Thyroid gland (tissue), 4 donors: ENCODE data around the gene USP15. TPM values are rescaled to one million over a fixed set of nuclear protein-coding genes. Genes with fewer than 3 reads are reported as not detected.

Source experiments
- DNase-seq, 2 donors: peaks; one replicate each; pipeline ENCODE4 v3.0.0-alpha.2; 2019
- H3K27ac ChIP-seq, 3 donors: fragments of 200-600 bp; sonication (generic); 1 replicate in 2 of 3; 2 replicates in 1 of 3; pipeline ENCODE4 v1.5.1; 2016 to 2019; ENCODE audit warnings: mild to moderate bottlenecking in 1 of 3, moderate library complexity in 1 of 3
- H3K27me3 ChIP-seq: fragments of 200-600 bp; sonication (generic); one replicate; pipeline ENCODE4 v1.5.1; 2019
- H3K36me3 ChIP-seq, 2 donors: fragments of 200-600 bp; sonication (generic); one replicate each; pipeline ENCODE4 v1.5.1; 2016 to 2019
- H3K4me1 ChIP-seq, 2 donors: fragments of 200-600 bp; sonication (generic); one replicate each; pipeline ENCODE4 v1.5.1; 2017 to 2019
- H3K4me3 ChIP-seq, 3 donors: fragments of 200-600 bp; sonication (generic); replicated peaks in 1 of 3; 1 replicate in 2 of 3; 2 replicates in 1 of 3; pipeline ENCODE4 v1.5.1; 2016; ENCODE audit warnings: mild to moderate bottlenecking in 1 of 3
- H3K9me3 ChIP-seq: fragments of 200-600 bp; sonication (generic); one replicate; pipeline ENCODE4 v1.5.1; 2017
- CTCF ChIP-seq, 6 experiments: fragments of 200-600 bp in 3 of 6; fragments of 450-650 bp in 3 of 6; sonication (generic) in 3 of 6; IDR thresholded peaks; one replicate each; pipeline ENCODE4 v1.5.1; 2016 to 2019; ENCODE audit warnings: antibody characterized with exemption in 6 of 6, mild to moderate bottlenecking in 2 of 6, inconsistent platforms in 1 of 6, moderate library complexity in 1 of 6
- POLR2A ChIP-seq, 2 donors: fragments of 450-650 bp; IDR thresholded peaks; one replicate each; pipeline ENCODE4 v1.6.1; 2017; ENCODE audit warnings: antibody characterized with exemption in 2 of 2, mild to moderate bottlenecking in 2 of 2, moderate library complexity in 1 of 2
- WGBS, 2 donors: methylation state at CpG; one replicate each; pipeline ENCODE4 v1.1.5; 2017; 5-methylcytosine and 5-hydroxymethylcytosine counted together
- intact Hi-C: fragments of 100-400 bp; cut with DNase I; formaldehyde crosslinking; loops from one replicate; pipeline ENCODE4 v1.15.1; 2023
- total RNA-seq, 4 donors: library from RNA; depleted of rRNA; stranded (reverse); fragments of >200 nt; gene quantifications; one replicate each; pipeline ENCODE4 v1.2.3, GENCODE V29; 2016

USP15 gene
- total RNA-seq, 4 donors from 2014 or later, result 57.3 to 139 (median 70.2) TPM

- H3K27ac ChIP-seq, result no peak overlapping the region
- H3K9me3 ChIP-seq, result no peaks in the 10 kb centered on the region
- no peak overlapping the region for H3K4me3 ChIP-seq
- 97 to 98% methylated on average over 3 of the region's 3 CpGs for WGBS, 2 donors
- intact Hi-C loops, result no loop called here
- H3K4me1 ChIP-seq, result no peaks in the 10 kb centered on the region
- no peak for DNase-seq
- no peak for TF ChIP-seq CTCF (IDR thresholded peaks at IDR 0.05)
- no peak for TF ChIP-seq POLR2A (IDR thresholded peaks at IDR 0.05)
- H3K27me3 ChIP-seq, result no peaks in the 10 kb centered on the region
- H3K36me3 ChIP-seq, result peaks cover 9 to 18% of the 10 kb centered on the region in 2 donors
These were observed 44.4 kb downstream of the USP15 start for GRCh38 chr12:62304560-62304959.

GRCh38 chr12:62305778-62306177 is 45.6 kb downstream of the USP15 start:
- intact Hi-C loops, result no loop called here
- H3K27ac ChIP-seq, result no peak overlapping the region
- 98% methylated on average over 8 of the region's 8 CpGs for WGBS, 2 donors

GRCh38 chr12:62306569-62307530 is 46.6 kb downstream of the USP15 start:
- H3K4me3 ChIP-seq, result no peak overlapping the region
- H3K36me3 ChIP-seq, result peaks cover 9 to 18% of the 10 kb centered on the region in 2 donors
- TF ChIP-seq POLR2A (IDR thresholded peaks at IDR 0.05) (no peak), CTCF (IDR thresholded peaks at IDR 0.05) (no peak)
- H3K9me3 ChIP-seq, result no peaks in the 10 kb centered on the region
- DNase-seq, result no peak
- intact Hi-C loops, result no loop called here
- no peaks in the 10 kb centered on the region for H3K4me1 ChIP-seq
- 93 to 96% methylated on average over 7 of the region's 7 CpGs for WGBS, 2 donors
- no peak overlapping the region for H3K27ac ChIP-seq
- H3K27me3 ChIP-seq, result no peaks in the 10 kb centered on the region

More at GRCh38 chr12:62305778-62306177, 45.6 kb downstream of the USP15 start:
- H3K4me1 ChIP-seq, result no peaks in the 10 kb centered on the region
- DNase-seq, result no peak
- no peak for TF ChIP-seq POLR2A (IDR thresholded peaks at IDR 0.05)
- TF ChIP-seq CTCF (IDR thresholded peaks at IDR 0.05), result no peak
- no peaks in the 10 kb centered on the region for H3K9me3 ChIP-seq
- H3K27me3 ChIP-seq, result no peaks in the 10 kb centered on the region
- no peak overlapping the region for H3K4me3 ChIP-seq
- H3K36me3 ChIP-seq, result peaks cover 9 to 18% of the 10 kb centered on the region in 2 donors

GRCh38 chr12:62308201-62308600 is 48.0 kb downstream of the USP15 start:
- no peak overlapping the region for H3K27ac ChIP-seq
- TF ChIP-seq CTCF (IDR thresholded peaks at IDR 0.05) (no peak), POLR2A (IDR thresholded peaks at IDR 0.05) (no peak)
- no peaks in the 10 kb centered on the region for H3K4me1 ChIP-seq
- H3K4me3 ChIP-seq, result no peak overlapping the region
- 93 to 94% methylated on average over 3 of the region's 3 CpGs for WGBS, 2 donors
- intact Hi-C loops, result no loop called here
- peaks cover 9 to 18% of the 10 kb centered on the region in 2 donors for H3K36me3 ChIP-seq
- H3K27me3 ChIP-seq, result no peaks in the 10 kb centered on the region
- no peak for DNase-seq
- no peaks in the 10 kb centered on the region for H3K9me3 ChIP-seq

DNA sequence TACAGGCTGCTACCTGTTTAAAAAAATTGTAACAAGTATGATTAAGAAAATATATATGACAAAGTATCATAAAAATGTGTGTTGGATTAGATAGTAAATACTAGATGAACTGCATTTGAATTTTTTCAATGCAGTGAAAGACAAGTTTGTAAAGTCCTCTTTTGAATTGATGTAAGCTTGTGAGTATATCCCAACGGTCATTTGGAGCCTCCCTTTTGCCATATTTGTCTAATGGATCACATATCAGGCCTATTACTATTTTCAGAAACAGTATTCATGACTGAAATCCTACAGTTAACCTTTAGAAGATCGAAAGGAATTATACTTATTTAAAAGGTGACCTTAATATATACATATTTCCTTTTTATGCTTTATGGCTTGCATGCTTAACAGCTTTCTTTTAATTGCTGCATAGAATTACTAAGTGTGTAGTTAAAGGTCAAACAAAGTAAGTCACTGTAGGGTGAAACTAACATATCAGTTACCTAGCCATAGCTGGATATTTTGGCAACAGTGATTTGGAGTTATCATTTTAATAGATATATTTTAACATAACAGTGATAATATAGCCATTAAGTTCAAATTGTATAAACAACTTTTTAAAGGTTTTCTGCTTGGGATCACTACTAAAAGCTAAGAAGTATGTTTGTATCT is 53.6 kb downstream of the USP15 start:
- intact Hi-C loops, result no loop called here

More for the DNA sequence above, 53.6 kb downstream of the USP15 start:
- 68 to 84% methylated on average over 2 of the region's 2 CpGs for WGBS, 2 donors
- no peaks in the 10 kb centered on the region for H3K27me3 ChIP-seq
- no peaks in the 10 kb centered on the region for H3K36me3 ChIP-seq
- H3K9me3 ChIP-seq, result no peaks in the 10 kb centered on the region
- no peak for DNase-seq
- no peak overlapping the region for H3K4me3 ChIP-seq
- no peaks in the 10 kb centered on the region for H3K4me1 ChIP-seq
- H3K27ac ChIP-seq, result no peak overlapping the region
- TF ChIP-seq CTCF (IDR thresholded peaks at IDR 0.05) (no peak), POLR2A (IDR thresholded peaks at IDR 0.05) (no peak)
